A549 (cell line): Measurements from ENCODE around the gene FKBP15. TPM values are rescaled to one million over a fixed set of nuclear protein-coding genes. Genes with fewer than 3 reads are reported as not detected.
A peak's percentile ranks its signal among the peaks of the same experiment; 100 is the strongest.

ENCODE experiments used
- ATAC-seq, 2 experiments: fragments of 200-7000 bp in 1 of 2; fragments of >200 bp in 1 of 2; cut with Nextera tagmentation in 1 of 2; cut with Tn5 transposase in 1 of 2; 3 replicates each; pipeline versions ENCODE4 v1.8.0 to v1.9.1; 2018 to 2020; ENCODE audit warnings: mild to moderate bottlenecking in 1 of 2, moderate library complexity in 1 of 2
- CTCF ChIA-PET: fragments of 300-600 bp; sonication (Branson Sonifier 250); formaldehyde crosslinking; extraction: SDS; loops from one replicate; lab custom pipeline; 2021; ENCODE audit warnings: antibody characterized with exemption, inconsistent platforms; lab: Yijun Ruan, JAX
- POLR2A ChIA-PET: fragments of 350-600 bp; formaldehyde crosslinking; extraction: SDS; loops from one replicate; lab custom pipeline; 2021; ENCODE audit warnings: antibody characterized with exemption, inconsistent platforms; lab: Yijun Ruan, JAX
- DNase-seq, 2 experiments: peaks; one replicate each; pipeline versions ENCODE4 v3.0.0 to v3.0.0-alpha.2; 2011 to 2016; ENCODE audit warnings: low read depth in 1 of 2, low spot score in 1 of 2
- FAIRE-seq: peaks from 2 replicates; lab custom pipeline; 2011; peaks lifted over from hg19 to GRCh38; lab: Jason Lieb, UNC
- H3K27ac ChIP-seq, 2 experiments: fragments of >200 bp; sonication (Bioruptor Twin); formaldehyde crosslinking; 3 replicates each; pipeline ENCODE4 v1.5.1; 2016 to 2017
- H3K4me1 ChIP-seq: fragments of >200 bp; sonication (Bioruptor Twin); formaldehyde crosslinking; 3 replicates; pipeline ENCODE4 v1.6.1; 2016
- H3K4me2 ChIP-seq: fragments of >200 bp; sonication (Bioruptor Twin); formaldehyde crosslinking; 3 replicates; pipeline ENCODE4 v1.6.1; 2016
- H3K4me3 ChIP-seq: fragments of >200 bp; sonication (Bioruptor Twin); formaldehyde crosslinking; 3 replicates; pipeline ENCODE4 v1.5.1; 2016
- H3K9me3 ChIP-seq: fragments of >200 bp; sonication (Bioruptor Twin); formaldehyde crosslinking; 3 replicates; pipeline ENCODE4 v1.6.1; 2016
- BCL3 ChIP-seq: fragments of >200 bp; sonication (Bioruptor Twin); formaldehyde crosslinking; IDR thresholded peaks from 3 replicates; pipeline ENCODE4 v1.6.1; 2016
- BHLHE40 ChIP-seq: IDR thresholded peaks from 2 replicates; pipeline ENCODE4 v1.6.1; 2012; ENCODE audit warnings: low read depth, low read length, inconsistent platforms
- E2F6 ChIP-seq: IDR thresholded peaks from 2 replicates; pipeline ENCODE4 v1.6.1; 2012; ENCODE audit warnings: low read depth, borderline replicate concordance
- EP300 ChIP-seq, 2 experiments: fragments of >200 bp; sonication (Bioruptor Twin); formaldehyde crosslinking; IDR thresholded peaks; 2 replicates in 1 of 2; 3 replicates in 1 of 2; pipeline ENCODE4 v1.6.1; 2016 to 2017
- ESRRA ChIP-seq: fragments of 150-350 bp; IDR thresholded peaks from 2 replicates; pipeline ENCODE4 v1.6.1; 2014; ENCODE audit warnings: mild to moderate bottlenecking, low read length, borderline replicate concordance
- FOSB ChIP-seq: fragments of 250-450 bp; sonication (Bioruptor Pico); IDR thresholded peaks from 2 replicates; pipeline ENCODE4 v1.5.0; 2020; ENCODE audit warnings: mild to moderate bottlenecking, moderate library complexity
- FOSL2 ChIP-seq, 2 experiments: fragments of 450-650 bp in 1 of 2; fragments of >200 bp in 1 of 2; sonication (Bioruptor Twin) in 1 of 2; formaldehyde crosslinking; IDR thresholded peaks; 2 replicates each; pipeline versions ENCODE4 v1.5.0 to v1.6.1; 2016 to 2020; ENCODE audit warnings: mild to moderate bottlenecking in 1 of 2, moderate library complexity in 1 of 2
- GATA3 ChIP-seq: IDR thresholded peaks from 2 replicates; pipeline ENCODE4 v1.6.1; 2012; ENCODE audit warnings: borderline replicate concordance
- HDAC2 ChIP-seq: fragments of 200-600 bp; sonication (generic); IDR thresholded peaks from 2 replicates; pipeline ENCODE4 v1.6.1; 2016
- HES2 ChIP-seq: fragments of >200 bp; sonication (Bioruptor Twin); formaldehyde crosslinking; IDR thresholded peaks from 2 replicates; pipeline ENCODE4 v1.6.1; 2016
- JUN ChIP-seq, 2 experiments: fragments of >200 bp; sonication (Bioruptor Twin); formaldehyde crosslinking; IDR thresholded peaks; 2 replicates in 1 of 2; 3 replicates in 1 of 2; pipeline ENCODE4 v1.6.1; 2016 to 2017
- JUNB ChIP-seq: fragments of >200 bp; sonication (Bioruptor Twin); formaldehyde crosslinking; IDR thresholded peaks from 2 replicates; pipeline ENCODE4 v1.6.1; 2016
- KDM5A ChIP-seq: fragments of 200-600 bp; sonication (generic); IDR thresholded peaks from 2 replicates; pipeline ENCODE4 v1.6.1; 2016; ENCODE audit warnings: antibody characterized with exemption, mild to moderate bottlenecking
- MAFK ChIP-seq: fragments of 450-650 bp; IDR thresholded peaks from 2 replicates; pipeline ENCODE4 v1.6.1; 2014; ENCODE audit not compliant: partially characterized antibody
- MAX ChIP-seq: IDR thresholded peaks from 2 replicates; pipeline ENCODE4 v1.6.1; 2012
- MYC ChIP-seq: IDR thresholded peaks from 2 replicates; pipeline ENCODE4 v1.6.1; 2012; ENCODE audit warnings: mild to moderate bottlenecking, inconsistent platforms, low read length, improper control_type of control experiment, borderline replicate concordance
- NPAS2 ChIP-seq: fragments of 250-450 bp; sonication (Bioruptor Pico); IDR thresholded peaks from 2 replicates; pipeline ENCODE4 v1.8.0; 2022; ENCODE audit warnings: mild to moderate bottlenecking, moderate library complexity, borderline replicate concordance
- PHF8 ChIP-seq: fragments of 200-600 bp; sonication (generic); IDR thresholded peaks from 2 replicates; pipeline ENCODE4 v1.6.1; 2016; ENCODE audit warnings: low read depth, mild to moderate bottlenecking, antibody characterized with exemption, moderate library complexity, borderline replicate concordance
- POLR2A ChIP-seq: IDR thresholded peaks from 2 replicates; pipeline ENCODE4 v1.6.1; 2012; ENCODE audit warnings: mild to moderate bottlenecking, low read length
- RARB ChIP-seq: fragments of 250-450 bp; sonication (Bioruptor Pico); IDR thresholded peaks from 2 replicates; pipeline ENCODE4 v1.8.0; 2021; ENCODE audit warnings: mild to moderate bottlenecking, moderate library complexity
- RFX5 ChIP-seq: fragments of 450-650 bp; IDR thresholded peaks from 2 replicates; pipeline ENCODE4 v1.7.1; 2014; ENCODE audit warnings: antibody characterized with exemption, mild to moderate bottlenecking, moderate library complexity
- SREBF2 ChIP-seq: fragments of 450-650 bp; IDR thresholded peaks from 2 replicates; pipeline ENCODE4 v1.6.1; 2014; ENCODE audit warnings: mild to moderate bottlenecking, moderate library complexity
- TP53 ChIP-seq: fragments of 250-450 bp; sonication (Bioruptor Pico); IDR thresholded peaks from 2 replicates; pipeline ENCODE4 v1.5.0; 2021; ENCODE audit warnings: mild to moderate bottlenecking, moderate library complexity
- WGBS: methylation state at CpG from one replicate; pipeline ENCODE4 v1.1.6; 2017; ENCODE audit errors: missing lambda C conversion rate; 5-methylcytosine and 5-hydroxymethylcytosine counted together
- polyA minus RNA-seq: library from RNA; depleted of rRNA, polyadenylated mRNA; stranded (reverse); fragments of >200 nt; gene quantifications from 2 replicates; pipeline ENCODE4 v1.2.3, GENCODE V29; 2011; rRNA and poly(A)+ RNA removed
- polyA plus RNA-seq, 4 experiments: library from polyadenylated mRNA; depleted of rRNA in 3 of 4; stranded (reverse); fragments of >200 nt; fragmentation: RNase III in 1 of 4; extraction: RNeasy Plus Mini Kit Qiagen cat#74134 plus additional on column Dnase treatment in 1 of 4; gene quantifications; 2 replicates in 3 of 4; 3 replicates in 1 of 4; pipeline ENCODE4 v1.2.3, GENCODE V29; 2011 to 2017
- TF ChIP-seq, protein P1 (sequence below): fragments of 450-650 bp; IDR thresholded peaks from 2 replicates; pipeline ENCODE4 v1.6.1; 2014; ENCODE audit warnings: antibody characterized with exemption
- TF ChIP-seq, protein P2 (sequence below): IDR thresholded peaks from 2 replicates; pipeline ENCODE4 v1.6.1; 2012

Gene FKBP15, protein sequence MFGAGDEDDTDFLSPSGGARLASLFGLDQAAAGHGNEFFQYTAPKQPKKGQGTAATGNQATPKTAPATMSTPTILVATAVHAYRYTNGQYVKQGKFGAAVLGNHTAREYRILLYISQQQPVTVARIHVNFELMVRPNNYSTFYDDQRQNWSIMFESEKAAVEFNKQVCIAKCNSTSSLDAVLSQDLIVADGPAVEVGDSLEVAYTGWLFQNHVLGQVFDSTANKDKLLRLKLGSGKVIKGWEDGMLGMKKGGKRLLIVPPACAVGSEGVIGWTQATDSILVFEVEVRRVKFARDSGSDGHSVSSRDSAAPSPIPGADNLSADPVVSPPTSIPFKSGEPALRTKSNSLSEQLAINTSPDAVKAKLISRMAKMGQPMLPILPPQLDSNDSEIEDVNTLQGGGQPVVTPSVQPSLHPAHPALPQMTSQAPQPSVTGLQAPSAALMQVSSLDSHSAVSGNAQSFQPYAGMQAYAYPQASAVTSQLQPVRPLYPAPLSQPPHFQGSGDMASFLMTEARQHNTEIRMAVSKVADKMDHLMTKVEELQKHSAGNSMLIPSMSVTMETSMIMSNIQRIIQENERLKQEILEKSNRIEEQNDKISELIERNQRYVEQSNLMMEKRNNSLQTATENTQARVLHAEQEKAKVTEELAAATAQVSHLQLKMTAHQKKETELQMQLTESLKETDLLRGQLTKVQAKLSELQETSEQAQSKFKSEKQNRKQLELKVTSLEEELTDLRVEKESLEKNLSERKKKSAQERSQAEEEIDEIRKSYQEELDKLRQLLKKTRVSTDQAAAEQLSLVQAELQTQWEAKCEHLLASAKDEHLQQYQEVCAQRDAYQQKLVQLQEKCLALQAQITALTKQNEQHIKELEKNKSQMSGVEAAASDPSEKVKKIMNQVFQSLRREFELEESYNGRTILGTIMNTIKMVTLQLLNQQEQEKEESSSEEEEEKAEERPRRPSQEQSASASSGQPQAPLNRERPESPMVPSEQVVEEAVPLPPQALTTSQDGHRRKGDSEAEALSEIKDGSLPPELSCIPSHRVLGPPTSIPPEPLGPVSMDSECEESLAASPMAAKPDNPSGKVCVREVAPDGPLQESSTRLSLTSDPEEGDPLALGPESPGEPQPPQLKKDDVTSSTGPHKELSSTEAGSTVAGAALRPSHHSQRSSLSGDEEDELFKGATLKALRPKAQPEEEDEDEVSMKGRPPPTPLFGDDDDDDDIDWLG
- polyA plus RNA-seq (2011; rRNA removed) = 26.0 and 26.8 TPM in 2 replicates
- 12.3 and 14.1 TPM in 2 replicates for polyA plus RNA-seq (2012; cell fraction: cytosol; rRNA removed)
- 17.7 and 21.3 TPM in 2 replicates for polyA plus RNA-seq (2012; cell fraction: nucleus; rRNA removed)
- polyA plus RNA-seq (2017; fragmentation: RNase III; extraction: RNeasy Plus Mini Kit Qiagen cat#74134 plus additional on column Dnase treatment) = 14.0 to 14.2 TPM (median 14.1 TPM) in 3 replicates
- 67.4 and 71.0 TPM in 2 replicates for polyA minus RNA-seq

DNA sequence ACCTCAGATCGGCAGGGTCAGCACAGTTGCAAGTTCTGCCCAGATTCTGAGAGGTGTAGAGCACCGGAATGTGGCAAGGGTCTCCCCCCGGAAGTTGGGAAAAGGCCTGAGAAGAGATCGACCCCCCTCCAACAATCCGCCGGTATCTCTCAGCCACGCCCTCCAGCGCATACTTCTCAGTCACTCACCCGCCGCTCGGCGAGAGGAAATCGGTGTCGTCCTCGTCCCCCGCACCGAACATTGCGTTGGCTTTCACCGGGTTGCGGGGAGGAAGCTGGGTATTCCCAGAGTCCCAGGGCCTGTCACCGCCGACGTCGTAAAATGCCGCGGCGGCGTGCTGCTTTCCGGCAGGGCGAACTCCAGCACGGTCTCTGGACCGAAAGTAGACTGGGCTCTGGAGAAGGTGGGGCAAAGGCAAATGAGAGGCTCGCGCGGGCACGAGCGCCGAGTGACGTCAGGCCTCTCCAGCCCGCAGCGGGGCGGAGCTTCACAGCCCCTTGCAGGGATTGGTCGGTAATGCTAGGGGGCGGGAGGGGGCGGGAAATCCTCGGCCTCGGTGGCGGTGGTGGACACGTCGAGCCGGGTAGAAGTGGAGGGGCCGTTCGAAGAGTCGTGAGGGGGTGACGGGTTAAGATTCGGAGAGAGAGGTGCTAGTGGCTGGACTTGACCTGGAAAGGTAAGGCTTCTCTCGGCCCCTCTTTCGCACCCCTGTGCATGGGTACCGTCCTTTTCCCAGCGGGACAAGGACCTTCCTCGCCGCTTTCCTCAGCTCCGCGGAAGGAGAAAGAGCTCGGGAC, at the start of gene FKBP15, which contains the start of gene SLC31A1:
FKBP15 (minus strand) TSS at position 275 of the 797 bp plus-strand sequence; CDS start at position 241, 34 bp downstream.
SLC31A1 (plus strand) TSS at position 542 of the 797 bp plus-strand sequence. CDS start 34,605 bp downstream, outside the sequence.
- ATAC-seq (peak; percentile 97 to 98), DNase-seq (peak; percentile 97 to 99), FAIRE-seq (no peak)
- peak within 1 kb of the TSS; percentile 81 for H3K4me3 ChIP-seq
- POLR2A ChIA-PET = interaction anchor here (0.5 to 2.5 kb wide), 20 partner anchors 10 to 1800 kb away, joined by 3 to 22 read pairs (median 4); partner anchors contain the start of genes ATP6V1G1, C9orf43, CDC26 and HDHD3
- peak within 1 kb of the TSS; percentile 89 for H3K4me2 ChIP-seq
- TF ChIP-seq, protein P1, sequence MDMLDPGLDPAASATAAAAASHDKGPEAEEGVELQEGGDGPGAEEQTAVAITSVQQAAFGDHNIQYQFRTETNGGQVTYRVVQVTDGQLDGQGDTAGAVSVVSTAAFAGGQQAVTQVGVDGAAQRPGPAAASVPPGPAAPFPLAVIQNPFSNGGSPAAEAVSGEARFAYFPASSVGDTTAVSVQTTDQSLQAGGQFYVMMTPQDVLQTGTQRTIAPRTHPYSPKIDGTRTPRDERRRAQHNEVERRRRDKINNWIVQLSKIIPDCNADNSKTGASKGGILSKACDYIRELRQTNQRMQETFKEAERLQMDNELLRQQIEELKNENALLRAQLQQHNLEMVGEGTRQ = peak; percentile 62
- TF ChIP-seq RFX5 (no peak), MAFK (no peak), FOSL2 (IDR thresholded peaks at IDR 0.05) (no peak), FOSL2 (CRISPR knock-in tag; IDR thresholded peaks at IDR 0.05) (no peak), FOSB (no peak), PHF8 (peak; percentile 37), GATA3 (peak; percentile 44; the same call in 1 of the 2 replicates), MYC (peak; percentile 5; the same call in 1 of the 2 replicates), EP300 (IDR thresholded peaks at IDR 0.05) (no peak), JUN (IDR thresholded peaks at IDR 0.05) (peak in 1 of 2 experiments; percentile 72; a peak in 1 of 5 replicates), NPAS2 (CRISPR knock-in tag) (no peak), ESRRA (no peak), HDAC2 (no peak), BCL3 (no peak), RARB (CRISPR knock-in tag) (no peak), BHLHE40 (peak; percentile 68), E2F6 (peak; percentile 84), TP53 (no peak), JUNB (no peak), KDM5A (0 out of 2 replicates have a peak, but pooled peaks have one; percentile 17), SREBF2 (no peak), HES2 (no peak), POLR2A (peak; percentile 82), MAX (peak; percentile 68; the same call in 1 of the 2 replicates)
- TF ChIP-seq, protein P2, sequence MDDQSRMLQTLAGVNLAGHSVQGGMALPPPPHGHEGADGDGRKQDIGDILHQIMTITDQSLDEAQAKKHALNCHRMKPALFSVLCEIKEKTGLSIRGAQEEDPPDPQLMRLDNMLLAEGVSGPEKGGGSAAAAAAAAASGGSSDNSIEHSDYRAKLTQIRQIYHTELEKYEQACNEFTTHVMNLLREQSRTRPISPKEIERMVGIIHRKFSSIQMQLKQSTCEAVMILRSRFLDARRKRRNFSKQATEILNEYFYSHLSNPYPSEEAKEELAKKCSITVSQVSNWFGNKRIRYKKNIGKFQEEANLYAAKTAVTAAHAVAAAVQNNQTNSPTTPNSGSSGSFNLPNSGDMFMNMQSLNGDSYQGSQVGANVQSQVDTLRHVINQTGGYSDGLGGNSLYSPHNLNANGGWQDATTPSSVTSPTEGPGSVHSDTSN = no peak
- peaks cover 26% of the 10 kb centered on the region for H3K4me1 ChIP-seq
- 2% methylated on average over 20 of the region's 65 CpGs for WGBS
- H3K9me3 ChIP-seq = no peaks in the 10 kb centered on the region
- peak within 1 kb of the TSS; percentile 80 to 88 for H3K27ac ChIP-seq
- CTCF ChIA-PET = interaction anchor here (0.9 to 2.0 kb wide), 8 partner anchors 10 to 517 kb away, joined by 3 to 6 read pairs (median 4); partner anchors contain the start of genes ALAD and SLC31A2
